Sigmoid colon (tissue), 4 donors: ENCODE measurements around the gene RASSF6.

ENCODE experiments used
- CTCF ChIP-seq, 4 experiments: fragments of 450-650 bp in 3 of 4; fragments of 200-600 bp in 1 of 4; IDR thresholded peaks; one replicate each; pipeline ENCODE4 v1.5.1; 2016 to 2019; ENCODE audit warnings: antibody characterized with exemption in 4 of 4, mild to moderate bottlenecking in 3 of 4, moderate library complexity in 2 of 4
- EP300 ChIP-seq, 4 donors: sonication (generic); formaldehyde crosslinking; IDR thresholded peaks; one replicate each; pipeline ENCODE4 v1.6.1; 2017; ENCODE audit warnings: antibody characterized with exemption in 4 of 4
- POLR2A ChIP-seq, 2 donors: fragments of 450-650 bp; IDR thresholded peaks; one replicate each; pipeline ENCODE4 v1.6.1; 2016; ENCODE audit warnings: antibody characterized with exemption in 2 of 2, mild to moderate bottlenecking in 2 of 2, moderate library complexity in 2 of 2
- POLR2AphosphoS5 ChIP-seq, 4 donors: sonication (generic); formaldehyde crosslinking; IDR thresholded peaks; one replicate each; pipeline ENCODE4 v1.6.1; 2017; ENCODE audit warnings: antibody characterized with exemption in 4 of 4

- no peak for TF ChIP-seq CTCF (IDR thresholded peaks at IDR 0.05)
- TF ChIP-seq POLR2A (IDR thresholded peaks at IDR 0.05), result no peak
- TF ChIP-seq POLR2AphosphoS5 (IDR thresholded peaks at IDR 0.05), result no peak
- TF ChIP-seq EP300 (IDR thresholded peaks at IDR 0.05), result no peak
These were observed 28.2 kb upstream of the RASSF6 start for GRCh38 chr4:73648478-73648877.
